K562 (cell line): ENCODE data around the gene CD46. TPM values are rescaled to one million over a fixed set of nuclear protein-coding genes. Genes with fewer than 3 reads are reported as not detected.
A peak's percentile ranks its signal among the peaks of the same experiment; 100 is the strongest.

ENCODE experiments used
- BACH1 ChIP-seq: fragments of 200-800 bp; sonication (Bioruptor generic); IDR thresholded peaks from 2 replicates; pipeline ENCODE4 v1.6.1; 2016; ENCODE audit warnings: missing genetic modification characterization, missing compliant biosample characterization
- CBFA2T2 ChIP-seq: fragments of 450-650 bp; conservative IDR thresholded peaks from 2 replicates; pipeline ENCODE4 v1.6.1; 2017; ENCODE audit warnings: mild to moderate bottlenecking
- HIVEP1 ChIP-seq: fragments of 250-450 bp; sonication (Bioruptor Pico); IDR thresholded peaks from 2 replicates; pipeline ENCODE4 v1.4.0; 2020; ENCODE audit warnings: mild to moderate bottlenecking
- PTTG1 ChIP-seq: fragments of 450-650 bp; IDR thresholded peaks from 2 replicates; pipeline ENCODE4 v1.6.1; 2016; ENCODE audit warnings: low read depth, mild to moderate bottlenecking, missing genetic modification characterization, missing compliant biosample characterization
- SMAD2 ChIP-seq: fragments of 150-350 bp; IDR thresholded peaks from 2 replicates; pipeline ENCODE4 v1.6.1; 2014; ENCODE audit warnings: low read depth, mild to moderate bottlenecking, low read length
- TEAD2 ChIP-seq: fragments of 450-650 bp; IDR thresholded peaks from 2 replicates; pipeline ENCODE4 v1.6.1; 2016; ENCODE audit warnings: missing genetic modification characterization, control low read depth, missing compliant biosample characterization
- ZNF239 ChIP-seq: fragments of 250-450 bp; sonication (Bioruptor Pico); IDR thresholded peaks from 2 replicates; pipeline ENCODE4 v1.4.0; 2020; ENCODE audit warnings: mild to moderate bottlenecking
- ZNF41 ChIP-seq: fragments of 250-450 bp; sonication (Bioruptor Pico); conservative IDR thresholded peaks from 2 replicates; pipeline ENCODE4 v1.4.0; 2020; ENCODE audit warnings: mild to moderate bottlenecking
- ZNF551 ChIP-seq: fragments of 250-450 bp; sonication (Bioruptor Pico); IDR thresholded peaks from 2 replicates; pipeline ENCODE4 v1.5.0; 2021; ENCODE audit warnings: mild to moderate bottlenecking, moderate library complexity
- polyA plus RNA-seq, 8 experiments: library from polyadenylated mRNA; depleted of rRNA in 4 of 8; stranded (reverse) in 5 of 8; unstranded in 3 of 8; fragments of >200 nt; fragmentation: Nextera tagmentation in 2 of 8; fragmentation: Illumina TruSeq in 1 of 8; extraction: Ambion mirVana in 2 of 8; extraction: Trizol in 1 of 8; gene quantifications; 2 replicates each; pipeline versions ENCODE4 v1.2.1 to v1.2.3, GENCODE V29; 2011 to 2014; ENCODE audit warnings: inconsistent platforms in 1 of 8, missing spikeins in 1 of 8
- total RNA-seq, 7 experiments: library from RNA; depleted of rRNA in 6 of 7; stranded (reverse); fragments of >200 nt in 6 of 7; fragmentation: Illumina TruSeq in 2 of 7; extraction: Trizol in 2 of 7; gene quantifications; 2 replicates each; pipeline versions ENCODE4 v1.2.1 to v1.2.3, GENCODE V29; 2011 to 2021; ENCODE audit warnings: low replicate concordance in 1 of 7
- TF ChIP-seq, protein P1 (sequence below): fragments of 450-650 bp; formaldehyde crosslinking; IDR thresholded peaks from 2 replicates; pipeline ENCODE4 v1.4.0; 2020; ENCODE audit warnings: mild to moderate bottlenecking
- TF ChIP-seq, protein P2 (sequence below): fragments of 250-450 bp; sonication (Bioruptor Pico); IDR thresholded peaks from 2 replicates; pipeline ENCODE4 v1.8.0; 2021; ENCODE audit warnings: borderline replicate concordance, mild to moderate bottlenecking, moderate library complexity; ENCODE audit not compliant: poor library complexity, severe bottlenecking
- TF ChIP-seq, protein P3 (sequence below): fragments of 450-650 bp; formaldehyde crosslinking; IDR thresholded peaks from 2 replicates; pipeline ENCODE4 v1.4.0; 2020; ENCODE audit warnings: mild to moderate bottlenecking, moderate library complexity
- TF ChIP-seq, protein P4 (sequence below): fragments of 450-650 bp; IDR thresholded peaks from 2 replicates; pipeline ENCODE4 v1.6.1; 2016; ENCODE audit warnings: antibody characterized with exemption
- TF ChIP-seq, protein P5 (sequence below), 2 experiments: fragments of 450-650 bp; IDR thresholded peaks; 2 replicates each; pipeline ENCODE4 v1.6.1; 2018; ENCODE audit warnings: mild to moderate bottlenecking in 2 of 2, low read depth in 1 of 2; ENCODE audit not compliant: partially characterized antibody in 2 of 2
- TF ChIP-seq, protein P6 (sequence below): fragments of 450-650 bp; conservative IDR thresholded peaks from 2 replicates; pipeline ENCODE4 v1.6.1; 2016; ENCODE audit warnings: missing genetic modification characterization, low read depth, mild to moderate bottlenecking, control low read depth, missing compliant biosample characterization

The CD46 gene
- total and polyA plus RNA-seq, 9 of the 15 experiments (the other 6 are each of a cell fraction or from before 2014, with no cell fraction given), result 87.9 to 374 (median 156) TPM

DNA sequence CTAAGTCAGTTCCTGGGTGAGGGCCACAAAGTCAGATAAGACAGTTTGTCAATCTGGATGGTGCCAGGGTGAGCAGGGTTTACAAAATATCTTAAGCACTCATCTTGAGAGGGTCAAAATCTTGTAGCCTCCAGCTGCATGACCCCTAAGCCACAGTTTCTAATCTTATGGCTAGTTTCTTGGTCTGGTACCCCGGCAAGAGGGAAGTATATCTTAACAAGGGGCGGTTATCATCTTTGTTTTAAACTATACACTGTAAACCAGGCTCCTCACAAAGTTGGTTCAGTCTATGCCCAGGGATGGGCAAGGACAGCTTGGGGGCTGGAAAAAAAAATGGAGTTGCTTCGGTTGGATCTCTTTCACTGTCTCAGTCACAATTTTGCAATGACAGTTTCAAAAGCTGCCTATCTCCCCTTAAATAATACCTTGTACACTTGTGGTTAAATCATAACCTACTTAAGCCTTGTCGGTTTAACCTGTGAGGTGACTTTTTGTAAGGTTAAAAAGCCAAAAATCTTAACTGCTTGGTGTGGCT, 7.8 kb upstream of the CD46 start (continued):
- TF ChIP-seq, protein P1, sequence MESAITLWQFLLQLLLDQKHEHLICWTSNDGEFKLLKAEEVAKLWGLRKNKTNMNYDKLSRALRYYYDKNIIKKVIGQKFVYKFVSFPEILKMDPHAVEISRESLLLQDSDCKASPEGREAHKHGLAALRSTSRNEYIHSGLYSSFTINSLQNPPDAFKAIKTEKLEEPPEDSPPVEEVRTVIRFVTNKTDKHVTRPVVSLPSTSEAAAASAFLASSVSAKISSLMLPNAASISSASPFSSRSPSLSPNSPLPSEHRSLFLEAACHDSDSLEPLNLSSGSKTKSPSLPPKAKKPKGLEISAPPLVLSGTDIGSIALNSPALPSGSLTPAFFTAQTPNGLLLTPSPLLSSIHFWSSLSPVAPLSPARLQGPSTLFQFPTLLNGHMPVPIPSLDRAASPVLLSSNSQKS, result 0 out of 2 replicates have a peak, but pooled peaks have one; percentile 76
- TF ChIP-seq BACH1 (tag) (peak; percentile 54; the same call in 1 of the 2 replicates), ZNF551 (CRISPR knock-in tag) (no peak), PTTG1 (peak; percentile 80; the same call in 1 of the 2 replicates), TEAD2 (tag) (peak; percentile 77), SMAD2 (no peak), CBFA2T2 (peak; percentile 76), ZNF41 (CRISPR knock-in tag) (peak; percentile 75; the same call in 1 of the 2 replicates), HIVEP1 (CRISPR knock-in tag) (peak; percentile 60; the same call in 1 of the 2 replicates), ZNF239 (CRISPR knock-in tag) (peak; percentile 51)
- TF ChIP-seq, protein P2, sequence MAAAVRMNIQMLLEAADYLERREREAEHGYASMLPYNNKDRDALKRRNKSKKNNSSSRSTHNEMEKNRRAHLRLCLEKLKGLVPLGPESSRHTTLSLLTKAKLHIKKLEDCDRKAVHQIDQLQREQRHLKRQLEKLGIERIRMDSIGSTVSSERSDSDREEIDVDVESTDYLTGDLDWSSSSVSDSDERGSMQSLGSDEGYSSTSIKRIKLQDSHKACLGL (CRISPR knock-in tag), result no peak
- TF ChIP-seq, protein P3, sequence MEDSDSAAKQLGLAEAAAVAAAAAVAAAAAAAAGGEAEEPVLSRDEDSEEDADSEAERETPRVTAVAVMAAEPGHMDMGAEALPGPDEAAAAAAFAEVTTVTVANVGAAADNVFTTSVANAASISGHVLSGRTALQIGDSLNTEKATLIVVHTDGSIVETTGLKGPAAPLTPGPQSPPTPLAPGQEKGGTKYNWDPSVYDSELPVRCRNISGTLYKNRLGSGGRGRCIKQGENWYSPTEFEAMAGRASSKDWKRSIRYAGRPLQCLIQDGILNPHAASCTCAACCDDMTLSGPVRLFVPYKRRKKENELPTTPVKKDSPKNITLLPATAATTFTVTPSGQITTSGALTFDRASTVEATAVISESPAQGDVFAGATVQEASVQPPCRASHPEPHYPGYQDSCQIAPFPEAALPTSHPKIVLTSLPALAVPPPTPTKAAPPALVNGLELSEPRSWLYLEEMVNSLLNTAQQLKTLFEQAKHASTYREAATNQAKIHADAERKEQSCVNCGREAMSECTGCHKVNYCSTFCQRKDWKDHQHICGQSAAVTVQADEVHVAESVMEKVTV (CRISPR knock-in tag), result 0 out of 2 replicates have a peak, but pooled peaks have one; percentile 5
- TF ChIP-seq, protein P4, sequence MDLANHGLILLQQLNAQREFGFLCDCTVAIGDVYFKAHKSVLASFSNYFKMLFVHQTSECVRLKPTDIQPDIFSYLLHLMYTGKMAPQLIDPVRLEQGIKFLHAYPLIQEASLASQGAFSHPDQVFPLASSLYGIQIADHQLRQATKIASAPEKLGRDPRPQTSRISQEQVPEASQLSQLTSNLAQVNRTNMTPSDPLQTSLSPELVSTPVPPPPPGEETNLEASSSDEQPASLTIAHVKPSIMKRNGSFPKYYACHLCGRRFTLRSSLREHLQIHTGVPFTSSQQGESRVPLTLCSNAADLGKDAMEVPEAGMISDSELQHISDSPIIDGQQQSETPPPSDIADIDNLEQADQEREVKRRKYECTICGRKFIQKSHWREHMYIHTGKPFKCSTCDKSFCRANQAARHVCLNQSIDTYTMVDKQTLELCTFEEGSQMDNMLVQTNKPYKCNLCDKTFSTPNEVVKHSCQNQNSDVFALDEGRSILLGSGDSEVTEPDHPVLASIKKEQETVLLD, result 0 out of 2 replicates have a peak, but pooled peaks have one; percentile 37
- TF ChIP-seq, protein P5, sequence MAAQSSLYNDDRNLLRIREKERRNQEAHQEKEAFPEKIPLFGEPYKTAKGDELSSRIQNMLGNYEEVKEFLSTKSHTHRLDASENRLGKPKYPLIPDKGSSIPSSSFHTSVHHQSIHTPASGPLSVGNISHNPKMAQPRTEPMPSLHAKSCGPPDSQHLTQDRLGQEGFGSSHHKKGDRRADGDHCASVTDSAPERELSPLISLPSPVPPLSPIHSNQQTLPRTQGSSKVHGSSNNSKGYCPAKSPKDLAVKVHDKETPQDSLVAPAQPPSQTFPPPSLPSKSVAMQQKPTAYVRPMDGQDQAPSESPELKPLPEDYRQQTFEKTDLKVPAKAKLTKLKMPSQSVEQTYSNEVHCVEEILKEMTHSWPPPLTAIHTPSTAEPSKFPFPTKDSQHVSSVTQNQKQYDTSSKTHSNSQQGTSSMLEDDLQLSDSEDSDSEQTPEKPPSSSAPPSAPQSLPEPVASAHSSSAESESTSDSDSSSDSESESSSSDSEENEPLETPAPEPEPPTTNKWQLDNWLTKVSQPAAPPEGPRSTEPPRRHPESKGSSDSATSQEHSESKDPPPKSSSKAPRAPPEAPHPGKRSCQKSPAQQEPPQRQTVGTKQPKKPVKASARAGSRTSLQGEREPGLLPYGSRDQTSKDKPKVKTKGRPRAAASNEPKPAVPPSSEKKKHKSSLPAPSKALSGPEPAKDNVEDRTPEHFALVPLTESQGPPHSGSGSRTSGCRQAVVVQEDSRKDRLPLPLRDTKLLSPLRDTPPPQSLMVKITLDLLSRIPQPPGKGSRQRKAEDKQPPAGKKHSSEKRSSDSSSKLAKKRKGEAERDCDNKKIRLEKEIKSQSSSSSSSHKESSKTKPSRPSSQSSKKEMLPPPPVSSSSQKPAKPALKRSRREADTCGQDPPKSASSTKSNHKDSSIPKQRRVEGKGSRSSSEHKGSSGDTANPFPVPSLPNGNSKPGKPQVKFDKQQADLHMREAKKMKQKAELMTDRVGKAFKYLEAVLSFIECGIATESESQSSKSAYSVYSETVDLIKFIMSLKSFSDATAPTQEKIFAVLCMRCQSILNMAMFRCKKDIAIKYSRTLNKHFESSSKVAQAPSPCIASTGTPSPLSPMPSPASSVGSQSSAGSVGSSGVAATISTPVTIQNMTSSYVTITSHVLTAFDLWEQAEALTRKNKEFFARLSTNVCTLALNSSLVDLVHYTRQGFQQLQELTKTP (IDR thresholded peaks at IDR 0.05; ENCODE audit: low read depth in 1 of 2, partially characterized antibody in 2 of 2), result no peak
- TF ChIP-seq, protein P6, sequence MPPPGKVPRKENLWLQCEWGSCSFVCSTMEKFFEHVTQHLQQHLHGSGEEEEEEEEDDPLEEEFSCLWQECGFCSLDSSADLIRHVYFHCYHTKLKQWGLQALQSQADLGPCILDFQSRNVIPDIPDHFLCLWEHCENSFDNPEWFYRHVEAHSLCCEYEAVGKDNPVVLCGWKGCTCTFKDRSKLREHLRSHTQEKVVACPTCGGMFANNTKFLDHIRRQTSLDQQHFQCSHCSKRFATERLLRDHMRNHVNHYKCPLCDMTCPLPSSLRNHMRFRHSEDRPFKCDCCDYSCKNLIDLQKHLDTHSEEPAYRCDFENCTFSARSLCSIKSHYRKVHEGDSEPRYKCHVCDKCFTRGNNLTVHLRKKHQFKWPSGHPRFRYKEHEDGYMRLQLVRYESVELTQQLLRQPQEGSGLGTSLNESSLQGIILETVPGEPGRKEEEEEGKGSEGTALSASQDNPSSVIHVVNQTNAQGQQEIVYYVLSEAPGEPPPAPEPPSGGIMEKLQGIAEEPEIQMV (tag), result peak; percentile 66; the same call in 1 of the 2 replicates
